Urinary bladder (tissue), 4 donors: Measurements from ENCODE around the gene CDKN2B. TPM values are rescaled to one million over a fixed set of nuclear protein-coding genes. Genes with fewer than 3 reads are reported as not detected.

Experiments used
- DNase-seq: peaks from one replicate; pipeline ENCODE4 v3.0.0-alpha.2; 2015; ENCODE audit errors: extremely low spot score
- H3K27ac ChIP-seq: one replicate; pipeline ENCODE4 v1.5.1; 2013; ENCODE audit warnings: low read depth, mild to moderate bottlenecking, moderate library complexity
- H3K36me3 ChIP-seq: one replicate; pipeline ENCODE4 v1.6.1; 2013; ENCODE audit warnings: mild to moderate bottlenecking, moderate library complexity; ENCODE audit not compliant: insufficient read depth
- H3K4me1 ChIP-seq: one replicate; pipeline ENCODE4 v1.6.1; 2013; ENCODE audit warnings: mild to moderate bottlenecking, moderate library complexity; ENCODE audit not compliant: insufficient read depth
- H3K4me3 ChIP-seq: one replicate; pipeline ENCODE4 v1.5.1; 2013; ENCODE audit warnings: low read depth, low read length
- WGBS: extraction: QIAGEN DNeasy Blood & Tissue Kit; methylation state at CpG from one replicate; pipeline ENCODE4 v1.1.7; 2013; 5-methylcytosine and 5-hydroxymethylcytosine counted together
- polyA plus RNA-seq: library from polyadenylated mRNA; stranded (reverse); fragments of 200-250 nt; gene quantifications from one replicate; pipeline ENCODE4 v1.2.3, GENCODE V29; 2013
- total RNA-seq: library from RNA; depleted of rRNA; stranded (reverse); fragments of >200 nt; gene quantifications from one replicate; pipeline ENCODE4 v1.2.3, GENCODE V29; 2014
- donor health status: healthy with polysubstance abuse.
- donor health status: healthy.

Gene CDKN2B
- total and polyA plus RNA-seq, 2 donors, result 1.8 to 4.2 TPM

DNA sequence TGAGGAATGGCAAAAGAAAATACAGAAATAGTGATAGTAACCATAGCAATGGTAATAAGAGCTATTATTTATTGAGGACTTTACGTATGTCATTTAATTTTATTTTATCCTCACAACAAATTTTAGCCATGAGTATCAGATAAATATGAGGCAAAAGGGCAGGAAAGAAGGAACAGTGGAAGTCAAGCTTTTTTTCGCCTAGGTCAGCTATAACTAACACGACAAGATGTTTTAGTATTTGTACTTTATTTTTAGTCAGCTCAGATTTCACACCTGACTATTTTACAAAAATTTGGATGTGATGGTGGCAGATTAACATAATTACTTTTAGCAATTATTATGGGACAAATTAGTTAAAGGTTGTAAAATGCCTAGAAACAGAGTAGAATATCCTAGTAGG lies 34.8 kb upstream of the CDKN2B start:
- DNase-seq, result no peak
- H3K4me3 ChIP-seq, result no peak overlapping the region
- no peak overlapping the region for H3K27ac ChIP-seq
- no peaks in the 10 kb centered on the region for H3K36me3 ChIP-seq
- no peaks in the 10 kb centered on the region for H3K4me1 ChIP-seq
- 43% methylated on average over 3 of the region's 3 CpGs for whole genome bisulfite sequencing

DNA sequence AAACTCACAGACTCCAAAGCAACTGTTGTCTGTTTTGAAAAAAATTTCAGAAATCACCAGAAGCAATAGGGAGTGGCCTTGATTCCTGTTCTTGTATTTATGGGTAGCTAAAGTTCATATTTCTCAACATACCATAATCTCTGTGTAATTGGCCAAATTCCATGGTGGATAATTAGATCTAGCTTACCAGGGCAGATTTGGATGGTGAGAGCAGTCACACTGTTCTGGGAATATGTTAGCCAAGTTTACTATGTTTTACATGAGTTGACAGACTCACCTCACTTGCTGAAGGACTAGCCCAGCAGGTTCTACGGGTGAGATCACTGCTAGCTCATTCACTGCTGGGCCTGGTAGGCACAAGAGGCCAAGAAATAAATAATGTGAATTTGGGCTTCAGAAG lies 32.7 kb upstream of the CDKN2B start:
- Histone ChIP-seq H3K27ac (no peak overlapping the region), H3K4me3 (no peak overlapping the region)

DNA sequence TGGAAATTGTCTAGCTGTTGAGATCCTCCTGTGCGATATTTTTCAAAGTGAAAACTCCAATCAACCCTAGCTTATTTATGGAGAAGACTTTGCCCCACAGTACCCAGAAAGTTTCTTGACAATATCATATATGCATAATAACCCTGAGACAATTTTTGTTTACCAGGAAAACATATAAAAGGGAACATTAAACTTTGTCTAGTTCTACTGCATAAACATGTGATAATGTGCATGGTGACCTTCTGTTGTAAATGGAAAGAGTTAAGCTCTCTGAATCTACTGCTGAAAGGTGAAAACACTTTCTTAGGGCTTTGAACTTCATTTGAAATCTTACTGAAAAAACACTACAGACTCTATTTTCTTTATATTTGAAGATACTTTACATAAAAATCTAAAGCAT lies 32.2 kb upstream of the CDKN2B start:
- no peak for DNase-seq
- Histone ChIP-seq H3K4me3 (no peak overlapping the region), H3K36me3 (no peaks in the 10 kb centered on the region), H3K4me1 (no peaks in the 10 kb centered on the region), H3K27ac (no peak overlapping the region)
- WGBS, result 92% methylated on average over 1 of the region's 1 CpG

More for the DNA sequence above, 32.7 kb upstream of the CDKN2B start:
- Histone ChIP-seq H3K4me1 (no peaks in the 10 kb centered on the region), H3K36me3 (no peaks in the 10 kb centered on the region)
- peak; percentile 56 for DNase-seq
- WGBS, result 74% methylated on average over 1 of the region's 1 CpG

DNA sequence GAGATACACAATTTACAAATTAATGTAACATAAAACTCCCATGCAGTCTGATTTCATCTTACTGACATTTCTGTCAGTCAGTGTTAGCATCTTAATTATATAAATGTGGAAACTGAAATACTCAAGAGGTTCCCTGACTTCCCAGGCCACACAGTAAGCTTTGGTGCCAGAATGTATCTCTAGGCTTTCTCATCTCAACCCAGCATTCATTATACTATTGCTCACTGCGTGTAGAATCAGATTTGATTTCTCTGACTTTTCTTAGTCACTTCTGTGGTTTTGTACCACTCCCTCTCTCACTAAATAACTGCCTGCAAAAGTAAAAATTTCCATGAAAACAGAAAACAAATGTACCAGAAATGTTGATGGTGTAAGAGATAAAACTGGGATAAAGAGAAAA lies 31.7 kb upstream of the CDKN2B start:
- no peaks in the 10 kb centered on the region for H3K4me1 ChIP-seq
- 68% methylated on average over 1 of the region's 1 CpG for WGBS

DNA sequence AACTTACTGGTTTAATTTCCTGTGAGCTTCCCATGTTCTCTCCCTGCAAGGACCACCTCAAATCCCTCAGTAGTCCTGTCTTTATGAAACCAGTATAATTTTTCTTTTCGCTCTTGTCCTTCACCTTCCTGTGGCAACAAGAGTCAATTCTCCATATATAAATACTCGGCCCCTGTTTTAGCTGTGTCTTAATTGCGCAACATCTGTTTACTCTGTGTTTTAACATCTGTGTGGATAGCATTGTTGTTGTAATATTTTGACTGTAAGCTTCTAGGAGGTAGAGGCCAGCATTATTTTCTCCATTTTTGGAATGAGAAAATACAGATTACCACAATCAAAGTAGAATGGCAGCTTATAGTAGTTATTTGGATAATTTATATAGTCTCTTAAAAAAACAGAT lies 30.2 kb upstream of the CDKN2B start:
- 72% methylated on average over 3 of the region's 3 CpGs for WGBS
- H3K36me3 ChIP-seq, result no peaks in the 10 kb centered on the region
- no peak overlapping the region for H3K4me3 ChIP-seq
- no peak overlapping the region for H3K27ac ChIP-seq
- no peak for DNase-seq
- no peaks in the 10 kb centered on the region for H3K4me1 ChIP-seq

More for the DNA sequence above, 31.7 kb upstream of the CDKN2B start:
- no peak for DNase-seq
- H3K4me3 ChIP-seq, result no peak overlapping the region
- H3K36me3 ChIP-seq, result no peaks in the 10 kb centered on the region
- H3K27ac ChIP-seq, result no peak overlapping the region

DNA sequence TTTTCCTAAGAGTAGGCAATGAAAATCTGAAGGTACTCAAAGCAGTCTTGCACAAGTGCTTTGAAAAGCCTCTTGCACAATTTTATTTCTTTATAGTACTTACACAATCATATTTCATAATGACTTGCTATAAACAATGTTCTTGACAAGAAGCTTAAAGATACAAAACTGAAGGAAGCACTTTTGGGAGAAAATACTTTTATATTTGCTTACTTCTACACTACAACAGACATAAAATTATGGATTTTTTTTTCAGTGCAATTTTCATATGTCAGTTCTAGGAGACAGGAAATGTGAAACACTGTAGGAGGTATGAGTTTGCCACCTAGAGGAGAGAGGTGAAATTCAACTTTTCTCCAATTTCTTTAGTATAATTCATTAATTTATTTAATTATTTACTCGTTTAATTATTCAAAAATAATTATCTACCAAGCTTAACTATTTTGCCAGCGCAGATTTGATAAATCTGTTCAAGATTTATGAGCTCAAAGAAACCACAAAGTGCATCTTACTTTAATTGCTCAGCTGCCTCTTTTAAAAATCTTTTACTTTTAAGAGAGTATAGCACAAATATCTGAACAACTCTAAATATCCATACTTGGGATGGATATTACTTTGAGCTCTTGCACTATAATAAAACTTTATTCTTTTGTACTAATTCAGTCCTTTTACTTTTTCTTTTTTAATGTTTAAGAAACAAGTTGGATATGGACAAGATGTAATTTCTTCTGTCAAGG lies 29.0 kb upstream of the CDKN2B start:
- H3K27ac ChIP-seq, result no peak overlapping the region
- DNase-seq, result no peak
- WGBS, result 28% methylated on average over 2 of the region's 2 CpGs
- H3K36me3 ChIP-seq, result no peaks in the 10 kb centered on the region
- no peaks in the 10 kb centered on the region for H3K4me1 ChIP-seq
- no peak overlapping the region for H3K4me3 ChIP-seq

DNA sequence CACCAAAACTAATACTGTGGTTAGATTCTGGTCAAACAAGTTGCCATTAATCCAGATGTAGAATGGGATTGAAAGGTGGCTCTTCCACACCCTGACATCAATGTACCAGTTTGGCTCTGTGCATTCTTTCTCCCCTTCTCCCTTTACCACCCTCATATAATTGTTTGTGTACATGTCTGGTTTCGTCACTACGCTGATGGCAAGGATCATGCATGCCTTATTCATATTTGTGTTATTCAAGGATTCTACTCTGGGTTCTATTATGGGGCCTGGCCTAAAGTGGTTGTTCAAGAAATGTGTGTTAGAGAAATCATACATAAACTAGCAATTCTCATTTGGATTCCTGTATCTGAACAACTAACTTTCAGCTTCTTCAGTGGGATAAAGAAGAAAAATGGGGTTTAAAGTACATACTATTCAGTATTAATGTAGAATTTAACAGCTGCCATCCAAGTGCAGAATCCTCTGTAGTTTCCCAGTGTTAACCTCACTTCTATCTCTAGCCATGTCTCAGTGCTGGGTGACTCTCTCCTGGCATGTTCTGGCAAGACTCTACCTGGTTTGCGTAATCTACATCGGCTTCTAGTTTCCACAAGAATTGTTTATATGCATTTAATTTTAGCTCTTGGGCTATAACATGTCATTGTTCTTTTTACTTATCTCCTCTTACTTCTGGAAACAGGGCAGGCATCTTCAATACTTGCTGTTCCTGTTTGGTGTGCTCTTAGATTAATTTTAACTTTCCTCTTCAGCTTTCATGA lies 27.9 kb upstream of the CDKN2B start:
- Histone ChIP-seq H3K27ac (peak overlapping the region; percentile 50), H3K36me3 (no peaks in the 10 kb centered on the region)
- WGBS, result 80% methylated on average over 4 of the region's 4 CpGs

DNA sequence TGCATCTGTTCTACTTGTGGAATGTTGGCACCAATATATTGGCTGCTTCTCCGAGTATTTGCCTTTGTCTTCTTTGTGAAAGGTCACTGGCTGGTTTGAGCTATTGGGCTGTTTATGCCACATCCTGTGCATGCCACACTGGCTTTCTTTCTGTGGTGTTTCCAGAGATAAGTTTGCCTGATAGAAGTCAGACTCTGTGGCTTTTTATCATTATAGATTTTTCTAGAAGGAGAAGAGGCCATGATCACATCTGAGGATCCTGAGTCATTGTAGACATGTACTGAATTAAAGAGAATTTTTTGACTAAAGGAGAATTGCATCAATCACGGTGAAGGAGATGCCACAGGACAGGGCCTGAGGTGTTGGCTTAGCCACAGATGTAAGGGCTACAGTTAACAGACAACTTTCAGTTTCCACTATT lies 26.5 kb upstream of the CDKN2B start:
- H3K36me3 ChIP-seq, result no peaks in the 10 kb centered on the region
- H3K4me3 ChIP-seq, result no peak overlapping the region
- no peak for DNase-seq
- H3K27ac ChIP-seq, result no peak overlapping the region
- no peaks in the 10 kb centered on the region for H3K4me1 ChIP-seq
- WGBS, result 83% methylated on average over 2 of the region's 2 CpGs

More for the DNA sequence above, 27.9 kb upstream of the CDKN2B start:
- DNase-seq, result no peak
- Histone ChIP-seq H3K4me3 (no peak overlapping the region), H3K4me1 (no peaks in the 10 kb centered on the region)

DNA sequence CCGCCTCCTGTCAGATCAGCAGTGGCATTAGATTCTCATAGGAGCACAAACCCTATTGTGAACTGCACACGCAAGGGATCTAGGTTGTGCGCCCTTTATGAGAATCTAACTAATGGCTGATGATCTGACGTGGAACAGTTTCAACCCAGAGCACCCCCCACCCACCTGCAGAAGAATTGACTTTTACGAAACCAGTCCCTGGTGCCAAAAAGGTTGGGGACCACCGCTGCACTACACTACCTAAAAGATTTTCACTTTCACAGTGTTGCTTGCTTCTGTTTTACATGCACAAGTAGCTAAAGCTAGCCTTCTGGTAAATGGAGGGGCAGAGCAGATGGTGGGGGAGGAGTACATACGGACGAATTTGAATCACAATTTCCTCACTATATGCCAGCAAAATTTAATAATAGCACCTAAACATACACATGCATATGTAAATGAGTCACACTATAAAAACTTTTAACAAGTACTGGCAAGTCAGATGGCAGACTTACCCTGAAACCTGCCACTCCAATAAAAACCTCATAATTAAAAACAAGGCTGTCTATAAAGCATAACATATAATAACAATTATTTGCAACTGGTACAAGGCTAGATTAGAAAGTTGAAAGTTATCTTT lies 24.0 kb upstream of the CDKN2B start:
- DNase-seq, result no peak
- H3K4me3 ChIP-seq, result no peak overlapping the region
- WGBS, result 75% methylated on average over 8 of the region's 8 CpGs

DNA sequence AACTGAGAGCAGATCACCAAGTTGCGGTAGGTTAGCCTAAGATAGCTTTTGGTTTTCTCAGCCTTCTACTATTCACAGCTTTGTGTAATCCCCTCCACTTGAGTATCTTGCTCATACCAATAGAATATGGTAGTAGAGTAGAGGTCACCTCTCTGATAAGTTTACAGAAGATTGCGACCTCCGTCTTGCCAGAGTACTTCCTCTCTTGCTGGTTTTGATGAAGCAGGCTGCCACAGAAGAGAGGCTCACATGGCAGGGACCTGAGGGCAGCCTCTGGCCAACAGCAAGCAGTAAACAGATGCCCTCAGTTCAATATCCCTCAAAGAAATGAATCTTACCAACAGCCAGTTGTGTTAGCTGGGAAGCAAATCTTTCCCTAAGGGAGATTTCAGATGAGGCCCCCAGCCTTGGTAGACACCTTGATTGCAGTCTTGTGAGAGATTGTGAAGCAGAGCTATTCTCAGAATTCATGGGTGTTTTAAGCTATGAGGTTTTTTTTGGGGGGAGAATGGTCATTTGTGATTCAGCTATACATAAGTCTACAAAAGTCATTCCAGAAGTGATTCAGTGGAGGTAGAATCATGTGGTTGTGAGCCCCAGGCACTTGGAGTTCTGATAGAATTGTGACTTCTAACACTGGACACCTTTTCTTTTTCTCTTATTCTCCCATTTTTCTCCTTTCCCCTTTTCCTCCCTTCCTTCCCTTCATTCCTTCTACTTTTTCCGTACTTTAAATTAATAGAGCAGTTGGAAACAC lies 22.7 kb upstream of the CDKN2B start:
- 82% methylated on average over 4 of the region's 4 CpGs for WGBS
- Histone ChIP-seq H3K36me3 (no peaks in the 10 kb centered on the region), H3K27ac (no peak overlapping the region)

More for the DNA sequence above, 24.0 kb upstream of the CDKN2B start:
- Histone ChIP-seq H3K36me3 (no peaks in the 10 kb centered on the region), H3K4me1 (no peaks in the 10 kb centered on the region), H3K27ac (no peak overlapping the region)

DNA sequence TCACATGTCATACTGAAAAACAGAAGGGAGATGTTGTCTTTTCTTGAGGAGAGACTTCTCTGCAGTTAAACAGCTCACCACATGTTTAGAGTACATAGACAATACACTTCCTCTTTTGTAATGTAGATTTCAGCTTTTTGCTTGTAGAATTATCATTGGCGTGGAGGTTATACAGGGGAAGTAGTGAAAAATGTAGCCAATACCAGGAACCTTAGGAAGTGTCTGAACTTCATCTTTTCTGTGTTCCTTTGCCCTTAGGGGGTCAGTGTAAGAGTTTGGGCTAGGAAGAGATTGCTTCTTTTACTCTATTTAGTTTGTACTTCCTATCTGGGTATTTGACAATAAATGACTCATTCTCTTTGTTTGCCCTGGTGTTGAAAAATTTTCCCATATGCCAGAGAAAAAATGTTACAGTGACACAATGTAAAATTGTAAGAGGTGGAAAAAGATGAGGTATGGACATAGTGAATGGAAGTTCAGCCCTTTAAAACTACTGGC lies 21.0 kb upstream of the CDKN2B start:
- H3K36me3 ChIP-seq, result no peaks in the 10 kb centered on the region
- 34% methylated on average over 1 of the region's 1 CpG for WGBS
- H3K27ac ChIP-seq, result no peak overlapping the region
- H3K4me1 ChIP-seq, result no peaks in the 10 kb centered on the region
- no peak overlapping the region for H3K4me3 ChIP-seq
- no peak for DNase-seq

More for the DNA sequence above, 22.7 kb upstream of the CDKN2B start:
- Histone ChIP-seq H3K4me3 (no peak overlapping the region), H3K4me1 (no peaks in the 10 kb centered on the region)
- DNase-seq, result no peak

DNA sequence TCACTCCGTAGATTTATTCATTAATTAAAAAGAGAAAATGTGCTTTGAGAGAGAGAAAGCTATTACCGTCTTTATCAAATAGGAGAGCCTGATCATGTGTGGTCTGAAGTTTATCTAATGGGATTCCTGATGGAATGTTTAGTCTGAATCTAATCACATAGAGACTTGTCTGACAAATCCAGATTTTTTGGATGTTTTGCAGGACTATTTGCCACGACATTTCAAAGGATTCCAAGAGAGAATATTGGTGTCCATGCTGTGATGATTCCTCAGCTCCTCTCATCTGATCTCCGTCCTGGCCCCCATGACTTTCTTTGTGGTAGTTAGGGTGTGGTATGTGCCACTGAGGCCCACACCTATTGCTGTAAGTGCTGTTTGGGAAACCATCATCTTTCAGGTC lies 20.1 kb upstream of the CDKN2B start:
- WGBS, result 53% methylated on average over 4 of the region's 4 CpGs

DNA sequence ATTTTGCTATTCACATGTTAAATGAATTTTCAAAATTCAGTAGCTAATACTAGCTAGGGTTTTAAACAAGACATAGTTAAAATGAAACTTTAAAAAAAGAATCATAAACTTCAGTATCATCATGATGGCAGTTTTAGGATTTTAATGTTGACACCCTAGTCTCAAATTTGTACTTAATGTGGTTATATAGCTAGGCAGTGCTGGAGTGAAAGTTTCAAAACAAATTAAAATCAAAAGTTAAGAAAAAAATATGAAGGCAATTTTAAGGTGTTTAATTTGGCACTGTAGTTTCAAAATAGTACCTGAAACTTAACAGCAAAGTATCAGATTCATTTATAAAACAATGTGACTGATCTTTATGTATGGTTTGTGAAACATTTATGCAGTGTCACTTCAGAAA lies 19.3 kb upstream of the CDKN2B start:
- DNase-seq, result no peak
- no peak overlapping the region for H3K4me3 ChIP-seq
- no peaks in the 10 kb centered on the region for H3K4me1 ChIP-seq
- no peaks in the 10 kb centered on the region for H3K36me3 ChIP-seq
- no peak overlapping the region for H3K27ac ChIP-seq

More for the DNA sequence above, 20.1 kb upstream of the CDKN2B start:
- no peak overlapping the region for H3K4me3 ChIP-seq
- no peak for DNase-seq
- H3K36me3 ChIP-seq, result no peaks in the 10 kb centered on the region
- H3K4me1 ChIP-seq, result no peaks in the 10 kb centered on the region
- no peak overlapping the region for H3K27ac ChIP-seq
